ENCODE data around the gene PDIK1L. TPM values are rescaled to one million over a fixed set of nuclear protein-coding genes. Genes with fewer than 3 reads are reported as not detected.

PDIK1L gene
- total and polyA plus RNA-seq, 9 of the 15 experiments (the other 6 are each of a cell fraction or from before 2014, with no cell fraction given) = 12.8 to 30.2 (median 21.5) TPM

- TF ChIP-seq MBD1 (CRISPR knock-in tag; IDR thresholded peaks at IDR 0.05) (no peak), SMAD2 (IDR thresholded peaks at IDR 0.05; ENCODE audit: low read depth, low read length) (no peak), NFRKB (IDR thresholded peaks at IDR 0.05; ENCODE audit: low read depth) (peak; percentile 25; the same call in 1 of the 2 replicates), SIN3A (IDR thresholded peaks at IDR 0.05; ENCODE audit: borderline replicate concordance in 2 of 2, control insufficient read depth in 1 of 2, low read depth in 2 of 2, low read length in 2 of 2) (no peak; a peak in 1 of 4 replicates), RB1 (IDR thresholded peaks at IDR 0.05; ENCODE audit: low read depth) (peak; percentile 98; the same call in 1 of the 2 replicates), LARP7 (IDR thresholded peaks at IDR 0.05) (no peak), ZNF224 (CRISPR knock-in tag; IDR thresholded peaks at IDR 0.05) (peak; percentile 70; the same call in 1 of the 2 replicates), MEIS2 (IDR thresholded peaks at IDR 0.05; ENCODE audit: partially characterized antibody) (peak; percentile 27), ZBTB1 (CRISPR knock-in tag; IDR thresholded peaks at IDR 0.05; ENCODE audit: borderline replicate concordance, low read depth) (peak; percentile 78), ZNF217 (CRISPR knock-in tag; IDR thresholded peaks at IDR 0.05) (no peak), HLTF (IDR thresholded peaks at IDR 0.05) (peak; percentile 22; the same call in 1 of the 2 replicates), MCM5 (IDR thresholded peaks at IDR 0.05; ENCODE audit: low read depth) (no peak), ZNF57 (CRISPR knock-in tag; IDR thresholded peaks at IDR 0.05) (0 out of 2 replicates have a peak, but pooled peaks have one; percentile 24), SMAD4 (CRISPR knock-in tag; conservative IDR thresholded peaks at IDR 0.05) (peak; percentile 94), NFE2L1 (tag; IDR thresholded peaks at IDR 0.05; ENCODE audit: borderline replicate concordance, low read depth) (no peak), XRCC4 (IDR thresholded peaks at IDR 0.05; ENCODE audit: extremely low read depth, insufficient read depth, insufficient read length) (no peak), PTRF (tag; IDR thresholded peaks at IDR 0.05) (no peak)
- TF ChIP-seq, protein P1, sequence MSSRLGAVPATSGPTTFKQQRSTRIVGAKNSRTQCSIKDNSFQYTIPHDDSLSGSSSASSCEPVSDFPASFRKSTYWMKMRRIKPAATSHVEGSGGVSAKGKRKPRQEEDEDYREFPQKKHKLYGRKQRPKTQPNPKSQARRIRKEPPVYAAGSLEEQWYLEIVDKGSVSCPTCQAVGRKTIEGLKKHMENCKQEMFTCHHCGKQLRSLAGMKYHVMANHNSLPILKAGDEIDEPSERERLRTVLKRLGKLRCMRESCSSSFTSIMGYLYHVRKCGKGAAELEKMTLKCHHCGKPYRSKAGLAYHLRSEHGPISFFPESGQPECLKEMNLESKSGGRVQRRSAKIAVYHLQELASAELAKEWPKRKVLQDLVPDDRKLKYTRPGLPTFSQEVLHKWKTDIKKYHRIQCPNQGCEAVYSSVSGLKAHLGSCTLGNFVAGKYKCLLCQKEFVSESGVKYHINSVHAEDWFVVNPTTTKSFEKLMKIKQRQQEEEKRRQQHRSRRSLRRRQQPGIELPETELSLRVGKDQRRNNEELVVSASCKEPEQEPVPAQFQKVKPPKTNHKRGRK (tag; IDR thresholded peaks at IDR 0.05) = no peak
- TF ChIP-seq, protein P2, sequence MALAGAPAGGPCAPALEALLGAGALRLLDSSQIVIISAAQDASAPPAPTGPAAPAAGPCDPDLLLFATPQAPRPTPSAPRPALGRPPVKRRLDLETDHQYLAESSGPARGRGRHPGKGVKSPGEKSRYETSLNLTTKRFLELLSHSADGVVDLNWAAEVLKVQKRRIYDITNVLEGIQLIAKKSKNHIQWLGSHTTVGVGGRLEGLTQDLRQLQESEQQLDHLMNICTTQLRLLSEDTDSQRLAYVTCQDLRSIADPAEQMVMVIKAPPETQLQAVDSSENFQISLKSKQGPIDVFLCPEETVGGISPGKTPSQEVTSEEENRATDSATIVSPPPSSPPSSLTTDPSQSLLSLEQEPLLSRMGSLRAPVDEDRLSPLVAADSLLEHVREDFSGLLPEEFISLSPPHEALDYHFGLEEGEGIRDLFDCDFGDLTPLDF (CRISPR knock-in tag; IDR thresholded peaks at IDR 0.05) = peak; percentile 96
These were observed 50.0 kb downstream of the PDIK1L start (continued) for GRCh38 chr1:26161415-26162219.
